ENCODE results near the gene ATP2B1. TPM values are rescaled to one million over a fixed set of nuclear protein-coding genes. Genes with fewer than 3 reads are reported as not detected.

The ATP2B1 gene
- total RNA-seq, 1 donor from 2014 or later: 10.7 TPM

- DNase-seq: no peak
- H3K9me3 ChIP-seq (replicated peaks): no peaks in the 10 kb centered on the region
- intact Hi-C loops (cut with micrococcal nuclease): no loop called here
- no peaks in the 10 kb centered on the region for H3K27me3 ChIP-seq (ENCODE audit: low read depth)
- no peak for TF ChIP-seq CTCF (IDR thresholded peaks at IDR 0.05; ENCODE audit: borderline replicate concordance)
- H3K4me1 ChIP-seq: no peaks in the 10 kb centered on the region
- H3K4me3 ChIP-seq: no peak overlapping the region
- no peaks in the 10 kb centered on the region for H3K36me3 ChIP-seq
- H3K27ac ChIP-seq (replicated peaks): no peak overlapping the region
These were observed 140.2 kb downstream of the ATP2B1 start for GRCh38 chr12:89568484-89568883.

- Histone ChIP-seq H3K4me3 (no peak overlapping the region), H3K9me3 (replicated peaks) (no peaks in the 10 kb centered on the region), H3K27ac (replicated peaks) (no peak overlapping the region), H3K4me1 (no peaks in the 10 kb centered on the region), H3K36me3 (no peaks in the 10 kb centered on the region), H3K27me3 (ENCODE audit: low read depth) (no peaks in the 10 kb centered on the region)
- intact Hi-C loops (cut with micrococcal nuclease): no loop called here
- no peak for TF ChIP-seq CTCF (IDR thresholded peaks at IDR 0.05; ENCODE audit: borderline replicate concordance)
- no peak for DNase-seq
These were observed 140.9 kb downstream of the ATP2B1 start for GRCh38 chr12:89567691-89568239.

- H3K27ac ChIP-seq (replicated peaks): no peak overlapping the region
- intact Hi-C loops (cut with micrococcal nuclease): no loop called here
- H3K27me3 ChIP-seq (ENCODE audit: low read depth): no peaks in the 10 kb centered on the region
- TF ChIP-seq CTCF (IDR thresholded peaks at IDR 0.05; ENCODE audit: borderline replicate concordance): no peak
- no peaks in the 10 kb centered on the region for H3K36me3 ChIP-seq
- no peak for DNase-seq
- no peaks in the 10 kb centered on the region for H3K9me3 ChIP-seq (replicated peaks)
- no peaks in the 10 kb centered on the region for H3K4me1 ChIP-seq
- no peak overlapping the region for H3K4me3 ChIP-seq
These were observed 142.0 kb downstream of the ATP2B1 start for GRCh38 chr12:89566615-89567014.

GRCh38 chr12:89565002-89565401 lies 143.6 kb downstream of the ATP2B1 start:
- no peaks in the 10 kb centered on the region for H3K9me3 ChIP-seq (replicated peaks)
- TF ChIP-seq CTCF (IDR thresholded peaks at IDR 0.05; ENCODE audit: borderline replicate concordance): no peak
- intact Hi-C loops (cut with micrococcal nuclease): no loop called here
- no peak overlapping the region for H3K27ac ChIP-seq (replicated peaks)
- no peaks in the 10 kb centered on the region for H3K27me3 ChIP-seq (ENCODE audit: low read depth)
- H3K4me1 ChIP-seq: no peaks in the 10 kb centered on the region
- no peak overlapping the region for H3K4me3 ChIP-seq
- no peak for DNase-seq
- H3K36me3 ChIP-seq: no peaks in the 10 kb centered on the region

GRCh38 chr12:89559753-89560152 lies 148.9 kb downstream of the ATP2B1 start:
- no peaks in the 10 kb centered on the region for H3K9me3 ChIP-seq (replicated peaks)
- no peaks in the 10 kb centered on the region for H3K27me3 ChIP-seq (ENCODE audit: low read depth)
- no peaks in the 10 kb centered on the region for H3K36me3 ChIP-seq
- no peak overlapping the region for H3K4me3 ChIP-seq
- TF ChIP-seq CTCF (IDR thresholded peaks at IDR 0.05; ENCODE audit: borderline replicate concordance): no peak
- no peak for DNase-seq
- H3K4me1 ChIP-seq: no peaks in the 10 kb centered on the region
- H3K27ac ChIP-seq (replicated peaks): no peak overlapping the region
- intact Hi-C loops (cut with micrococcal nuclease): no loop called here

All from left ventricle myocardium inferior (tissue), 1 donor.